B cell (primary cell): ENCODE measurements around the gene AQR. TPM values are rescaled to one million over a fixed set of nuclear protein-coding genes. Genes with fewer than 3 reads are reported as not detected.

Experiments
- ATAC-seq: fragments of 200-7000 bp; cut with Tn5 transposase; one replicate; pipeline ENCODE4 v1.10.0; 2021; ENCODE audit warnings: low read depth, mild to moderate bottlenecking, moderate number of reproducible peaks, moderate library complexity
- CTCF ChIA-PET: fragments of 350-600 bp; sonication (Branson Sonifier 250); formaldehyde crosslinking; loops from one replicate; lab custom pipeline; 2021; ENCODE audit warnings: antibody characterized with exemption, inconsistent platforms; lab: Charles Lee
- POLR2A ChIA-PET: fragments of 350-600 bp; sonication (Branson Sonifier 250); formaldehyde crosslinking; loops from one replicate; lab custom pipeline; 2021; ENCODE audit warnings: antibody characterized with exemption; lab: Charles Lee
- DNase-seq: peaks from one replicate; pipeline ENCODE4 v3.0.0; 2013
- H2AFZ ChIP-seq: 2 replicates; pipeline ENCODE4 v1.6.1; 2012; ENCODE audit warnings: mild to moderate bottlenecking, low read depth, low read length; ENCODE audit not compliant: insufficient read depth, poor library complexity, severe bottlenecking
- H3K27ac ChIP-seq, 2 donors: 1 replicate in 1 of 2; 2 replicates in 1 of 2; pipeline ENCODE4 v1.5.1; 2012 to 2013; ENCODE audit warnings: low read length in 2 of 2, mild to moderate bottlenecking in 2 of 2, moderate library complexity in 1 of 2
- H3K27me3 ChIP-seq, 4 experiments: fragments of 200-600 bp in 1 of 4; sonication (generic) in 1 of 4; replicated peaks in 1 of 4; 1 replicate in 2 of 4; 2 replicates in 2 of 4; pipeline versions ENCODE4 v1.6.1 to v1.7.0; 2013 to 2016; ENCODE audit warnings: low read length in 3 of 4, mild to moderate bottlenecking in 2 of 4, mixed read lengths in 1 of 4, moderate library complexity in 1 of 4; ENCODE audit not compliant: insufficient read depth in 4 of 4, control insufficient read depth in 3 of 4; ENCODE audit errors: control extremely low read depth in 1 of 4
- H3K36me3 ChIP-seq, 2 experiments: replicated peaks in 1 of 2; 1 replicate in 1 of 2; 2 replicates in 1 of 2; pipeline versions ENCODE4 v1.6.1 to v1.7.1; 2013; ENCODE audit warnings: low read length in 1 of 2; ENCODE audit not compliant: insufficient read depth in 2 of 2, control insufficient read depth in 1 of 2; ENCODE audit errors: control extremely low read depth in 1 of 2, extremely low read depth in 1 of 2
- H3K4me1 ChIP-seq, 2 donors: fragments of 200-600 bp in 1 of 2; sonication (generic) in 1 of 2; 1 replicate in 1 of 2; 2 replicates in 1 of 2; pipeline versions ENCODE4 v1.5.1 to v1.6.1; 2013 to 2017; ENCODE audit warnings: low read length in 2 of 2; ENCODE audit not compliant: control insufficient read depth in 2 of 2, insufficient read depth in 2 of 2
- H3K4me2 ChIP-seq: replicated peaks from 2 replicates; pipeline ENCODE3; 2012; ENCODE audit warnings: mild to moderate bottlenecking, low read depth, low read length; ENCODE audit not compliant: poor library complexity, severe bottlenecking
- H3K4me3 ChIP-seq, 5 experiments: fragments of 200-600 bp in 1 of 5; sonication (generic) in 1 of 5; 1 replicate in 3 of 5; 2 replicates in 2 of 5; pipeline versions ENCODE4 v1.5.1 to v1.7.0; 2011 to 2016; ENCODE audit warnings: low read length in 4 of 5, mild to moderate bottlenecking in 4 of 5, low read depth in 2 of 5, control low read depth in 1 of 5, moderate library complexity in 1 of 5; ENCODE audit not compliant: insufficient read depth in 1 of 5; ENCODE audit errors: control extremely low read depth in 1 of 5, extremely low read depth in 1 of 5
- H3K79me2 ChIP-seq: fragments of 200-600 bp; sonication (generic); one replicate; pipeline ENCODE4 v1.6.0; 2016; ENCODE audit warnings: low read length; ENCODE audit not compliant: control insufficient read depth, insufficient read depth
- H3K9ac ChIP-seq: fragments of 200-600 bp; sonication (generic); 2 replicates; pipeline ENCODE4 v1.6.1; 2017; ENCODE audit warnings: mild to moderate bottlenecking, low read length, moderate library complexity
- H3K9me3 ChIP-seq, 3 donors: one replicate each; pipeline versions ENCODE4 v1.6.1 to v1.7.1; 2013; ENCODE audit warnings: low read length in 2 of 3; ENCODE audit not compliant: control insufficient read depth in 2 of 3, insufficient read depth in 1 of 3; ENCODE audit errors: control extremely low read depth in 1 of 3
- H4K20me1 ChIP-seq: 2 replicates; pipeline ENCODE4 v1.6.0; 2012; ENCODE audit warnings: mild to moderate bottlenecking, low read length; ENCODE audit not compliant: insufficient read depth, control insufficient read depth, poor library complexity, severe bottlenecking
- H3K27ac Mint-ChIP-seq: one replicate; pipeline ENCODE4 v1.8.0; 2021; ENCODE audit warnings: mixed read lengths
- H3K27me3 Mint-ChIP-seq: one replicate; pipeline ENCODE4 v1.8.0; 2021; ENCODE audit warnings: mixed read lengths
- H3K4me1 Mint-ChIP-seq: one replicate; pipeline ENCODE4 v1.8.0; 2021; ENCODE audit warnings: mixed read lengths
- H3K4me3 Mint-ChIP-seq: one replicate; pipeline ENCODE4 v1.8.0; 2021; ENCODE audit warnings: mixed read lengths
- H3K9me3 Mint-ChIP-seq: one replicate; pipeline ENCODE4 v1.8.0; 2022; ENCODE audit warnings: mixed read lengths; ENCODE audit not compliant: insufficient read depth
- EZH2 ChIP-seq: IDR thresholded peaks from 2 replicates; pipeline ENCODE4 v1.6.1; 2012; ENCODE audit warnings: borderline replicate concordance, low read depth, mild to moderate bottlenecking, moderate library complexity, low read length; ENCODE audit not compliant: insufficient read depth, poor library complexity, severe bottlenecking
- WGBS: methylation state at CpG from one replicate; pipeline ENCODE4 v1.1.5; 2013; ENCODE audit warnings: missing lambda C conversion rate; ENCODE audit not compliant: insufficient coverage; 5-methylcytosine and 5-hydroxymethylcytosine counted together
- intact Hi-C: fragments of 100-400 bp; cut with micrococcal nuclease; formaldehyde crosslinking; loops from one replicate; pipeline ENCODE4 v1.10.0; 2022
- polyA plus RNA-seq: library from polyadenylated mRNA; depleted of rRNA; stranded (reverse); fragments of >200 nt; gene quantifications from 2 replicates; pipeline ENCODE4 v1.2.3, GENCODE V29; 2012
- total RNA-seq, 2 donors: library from RNA; stranded (reverse); fragments of 120-200 nt in 1 of 2; gene quantifications; 1 replicate in 1 of 2; 2 replicates in 1 of 2; pipeline versions ENCODE4 v1.2.3 to v1.2.4, GENCODE V29; 2013 to 2022
- TF ChIP-seq, protein P1 (sequence below): fragments of 200-600 bp; IDR thresholded peaks from one replicate; pipeline ENCODE4 v1.8.0; 2022; ENCODE audit warnings: antibody characterized with exemption, mild to moderate bottlenecking

AQR gene
- total and polyA plus RNA-seq, 2 donors (not counting 1 experiment from before 2014, with no cell fraction given): 24.2 to 41.7 TPM

DNA sequence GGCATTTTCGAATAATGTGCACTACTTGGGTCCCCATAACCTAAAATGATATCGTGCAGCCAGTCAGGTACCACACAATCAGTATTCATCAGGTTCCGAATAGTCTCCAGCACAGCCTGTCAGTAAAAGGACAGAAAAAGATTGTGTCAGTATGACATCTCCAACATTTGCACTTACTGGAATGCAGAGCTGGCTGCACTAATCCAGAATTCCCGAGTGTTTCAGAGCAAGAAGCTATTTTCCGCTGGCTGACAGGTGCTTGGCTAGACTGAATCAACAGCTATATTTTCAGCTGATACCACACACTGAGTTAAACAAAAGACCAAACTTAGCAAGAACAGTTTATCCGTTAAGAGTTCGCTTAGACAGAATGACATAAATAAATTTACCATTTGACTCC lies 68.8 kb downstream of the AQR start:
- Histone ChIP-seq H4K20me1 (no peaks in the 10 kb centered on the region), H3K4me1 (no peaks in the 10 kb centered on the region), H3K9ac (no peak overlapping the region), H3K4me3 (no peak overlapping the region), H3K79me2 (no peaks in the 10 kb centered on the region), H3K4me2 (no peak overlapping the region), H3K36me3 (peaks cover 29 to 55% of the 10 kb centered on the region in 2 experiments), H3K9me3 (no peaks in the 10 kb centered on the region), H3K27me3 (no peaks in the 10 kb centered on the region), H3K27ac (no peak overlapping the region), H2AFZ (no peak overlapping the region)
- intact Hi-C loops: no loop called here
- Mint-ChIP-seq H3K27me3 (no peaks in the 10 kb centered on the region), H3K4me1 (no peaks in the 10 kb centered on the region), H3K4me3 (no peak overlapping the region), H3K9me3 (peaks cover 2% of the 10 kb centered on the region), H3K27ac (no peak overlapping the region)
- TF ChIP-seq, protein P1, sequence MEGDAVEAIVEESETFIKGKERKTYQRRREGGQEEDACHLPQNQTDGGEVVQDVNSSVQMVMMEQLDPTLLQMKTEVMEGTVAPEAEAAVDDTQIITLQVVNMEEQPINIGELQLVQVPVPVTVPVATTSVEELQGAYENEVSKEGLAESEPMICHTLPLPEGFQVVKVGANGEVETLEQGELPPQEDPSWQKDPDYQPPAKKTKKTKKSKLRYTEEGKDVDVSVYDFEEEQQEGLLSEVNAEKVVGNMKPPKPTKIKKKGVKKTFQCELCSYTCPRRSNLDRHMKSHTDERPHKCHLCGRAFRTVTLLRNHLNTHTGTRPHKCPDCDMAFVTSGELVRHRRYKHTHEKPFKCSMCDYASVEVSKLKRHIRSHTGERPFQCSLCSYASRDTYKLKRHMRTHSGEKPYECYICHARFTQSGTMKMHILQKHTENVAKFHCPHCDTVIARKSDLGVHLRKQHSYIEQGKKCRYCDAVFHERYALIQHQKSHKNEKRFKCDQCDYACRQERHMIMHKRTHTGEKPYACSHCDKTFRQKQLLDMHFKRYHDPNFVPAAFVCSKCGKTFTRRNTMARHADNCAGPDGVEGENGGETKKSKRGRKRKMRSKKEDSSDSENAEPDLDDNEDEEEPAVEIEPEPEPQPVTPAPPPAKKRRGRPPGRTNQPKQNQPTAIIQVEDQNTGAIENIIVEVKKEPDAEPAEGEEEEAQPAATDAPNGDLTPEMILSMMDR: no peak
- no peak for TF ChIP-seq EZH2
- CTCF ChIA-PET: no interaction called here
- ATAC-seq (no peak), DNase-seq (no peak)
- POLR2A ChIA-PET: no interaction called here
- 98% methylated on average over 4 of the region's 7 CpGs for WGBS

DNA sequence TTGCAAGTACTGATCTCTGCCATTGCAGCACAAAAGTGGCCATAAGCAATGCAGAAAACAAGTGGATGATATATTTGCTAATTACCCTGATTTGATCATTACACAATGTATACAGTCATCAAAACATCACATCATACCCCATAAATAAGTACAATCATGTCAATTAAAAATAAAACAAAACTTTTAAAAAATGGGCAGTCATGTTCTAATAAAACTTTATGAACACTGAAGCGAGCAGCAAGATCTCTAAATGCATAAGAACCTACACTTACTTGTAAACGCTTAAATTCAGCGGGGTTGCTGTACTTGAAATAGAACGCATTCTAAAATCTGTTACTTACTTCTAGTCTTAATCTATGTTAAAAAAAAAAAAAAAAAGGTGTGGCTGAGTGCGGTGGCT lies 73.4 kb downstream of the AQR start:
- Mint-ChIP-seq H3K27me3 (no peaks in the 10 kb centered on the region), H3K27ac (no peak overlapping the region), H3K4me3 (no peak overlapping the region), H3K4me1 (no peaks in the 10 kb centered on the region), H3K9me3 (peaks cover 12% of the 10 kb centered on the region)
- H3K4me1 ChIP-seq: no peaks in the 10 kb centered on the region
- intact Hi-C loops: no loop called here
- ATAC-seq: no peak
- no peaks in the 10 kb centered on the region for H3K27me3 ChIP-seq
- H3K9me3 ChIP-seq: peaks cover 7 to 13% (median 11%) of the 10 kb centered on the region in 3 donors
- CTCF ChIA-PET: interaction anchor here (0.7 kb wide), 1 partner anchor 51 kb away, joined by 3 read pairs; no protein-coding TSS in a partner anchor
- H3K9ac ChIP-seq: no peak overlapping the region
- no peaks in the 10 kb centered on the region for H4K20me1 ChIP-seq
- no peaks in the 10 kb centered on the region for H3K79me2 ChIP-seq
- H2AFZ ChIP-seq: no peak overlapping the region
- WGBS: 100% methylated on average over 1 of the region's 5 CpGs
- no peak overlapping the region for H3K4me3 ChIP-seq
- peaks cover 28 to 60% of the 10 kb centered on the region in 2 experiments for H3K36me3 ChIP-seq
- DNase-seq: no peak
- no peak overlapping the region for H3K4me2 ChIP-seq
- H3K27ac ChIP-seq: no peak overlapping the region
- POLR2A ChIA-PET: no interaction called here
- TF ChIP-seq, protein P1: no peak
- no peak for TF ChIP-seq EZH2
